GM20431 (cell line): ENCODE results near the gene EHMT2.
"Not testable (repeated sequence)": the region's sequence is repeated elsewhere in the genome, so short reads cannot be mapped to it uniquely, and the experiment has no call there.

Experiments used
- in situ Hi-C: fragments of 300-500 bp; cut with MseI, MboI; formaldehyde crosslinking; loops from one replicate; pipeline ENCODE4 v1.15.0; 2020; ENCODE audit warnings: low sequenced_read_pairs; ENCODE audit not compliant: unreplicated experiment

Gene EHMT2

DNA sequence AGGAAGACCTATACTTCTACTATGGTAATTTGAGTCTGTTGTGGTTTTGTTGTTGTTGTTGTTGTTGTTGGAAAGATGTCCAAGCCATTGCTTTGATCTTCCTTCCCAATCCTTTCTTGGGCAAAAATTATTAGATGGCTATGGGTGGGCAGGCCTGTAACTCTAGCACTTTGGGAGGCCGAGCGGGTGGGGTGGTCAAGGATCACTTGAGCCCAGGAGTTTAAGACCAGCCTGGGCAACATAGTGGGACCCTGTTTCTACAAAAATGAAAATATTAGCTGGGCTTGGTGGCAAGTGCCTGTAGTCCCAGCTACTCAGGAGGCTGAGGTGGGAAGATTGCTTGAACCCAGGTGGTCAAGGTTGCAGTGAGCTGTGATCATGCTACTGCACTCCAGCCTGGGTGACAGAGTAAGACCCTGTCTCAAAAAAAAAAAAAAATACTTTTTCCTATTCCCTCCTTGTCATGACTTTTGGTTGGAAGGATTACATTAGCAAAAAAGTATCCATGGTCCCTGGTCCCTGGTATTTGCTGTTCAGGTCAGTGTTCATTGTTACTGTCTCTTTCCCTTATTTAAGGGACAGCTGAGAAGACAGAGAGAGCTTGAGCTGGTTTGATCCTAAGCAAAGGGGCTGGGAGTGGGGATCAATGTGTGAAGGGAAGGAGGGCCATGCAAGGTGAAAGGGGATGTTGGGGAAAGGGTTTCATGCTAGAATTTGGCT, 46.6 kb downstream of the EHMT2 start:
- in situ Hi-C loops = no loop called here

DNA sequence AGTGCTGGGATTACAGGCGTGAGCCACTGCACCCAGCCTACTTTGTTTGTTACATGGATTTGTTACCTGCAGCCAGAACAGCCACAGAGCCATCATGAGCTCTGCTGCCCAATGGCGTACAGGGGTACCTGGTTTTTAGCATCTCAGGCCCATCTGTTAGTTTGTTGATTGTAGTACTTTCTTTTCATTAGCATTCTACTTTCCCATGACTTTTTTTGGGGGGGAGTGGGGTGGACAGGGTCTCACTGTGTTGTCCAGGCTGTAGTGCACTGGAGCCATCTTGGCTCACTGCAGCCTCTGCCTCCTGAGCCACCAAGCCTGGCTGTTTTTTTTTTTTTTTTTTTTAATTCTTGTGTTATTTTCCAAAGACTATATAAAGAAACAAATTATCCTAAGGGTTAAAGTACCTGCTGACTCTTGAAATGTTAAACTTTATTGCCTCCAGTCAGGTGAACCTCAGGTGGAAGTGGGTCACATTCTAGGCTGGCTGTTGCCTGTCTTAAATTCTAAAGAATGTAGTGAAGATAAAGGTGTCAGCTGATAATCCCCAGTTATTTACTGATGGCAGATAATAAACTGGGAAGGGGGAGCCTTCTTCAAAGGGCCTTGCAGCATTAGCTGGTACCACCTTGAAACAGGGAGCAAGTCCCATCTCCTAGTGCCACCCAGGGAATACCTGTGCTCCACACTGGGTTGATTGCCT, 50.1 kb downstream of the EHMT2 start:
- in situ Hi-C loops = no loop called here

DNA sequence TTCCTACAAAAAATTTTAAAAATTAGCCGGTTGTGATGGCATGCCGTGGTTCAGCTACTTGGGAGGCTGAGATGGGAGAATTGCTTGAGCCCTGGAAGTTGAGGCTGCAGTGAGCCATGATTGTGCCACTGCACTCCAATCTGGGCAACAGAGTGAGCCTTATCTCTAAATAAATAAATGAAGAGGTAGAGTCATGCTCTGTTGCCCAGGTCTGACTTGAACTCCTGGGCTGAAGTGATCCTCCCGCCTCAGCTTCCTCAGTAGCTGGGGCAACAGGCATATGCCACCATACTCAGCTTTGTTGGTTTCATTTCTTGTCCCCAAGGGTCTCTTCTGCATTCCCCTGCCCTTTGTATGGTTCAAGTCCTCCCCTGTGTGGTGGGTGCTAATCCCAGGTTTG, 53.0 kb downstream of the EHMT2 start:
- in situ Hi-C loops = no loop called here

DNA sequence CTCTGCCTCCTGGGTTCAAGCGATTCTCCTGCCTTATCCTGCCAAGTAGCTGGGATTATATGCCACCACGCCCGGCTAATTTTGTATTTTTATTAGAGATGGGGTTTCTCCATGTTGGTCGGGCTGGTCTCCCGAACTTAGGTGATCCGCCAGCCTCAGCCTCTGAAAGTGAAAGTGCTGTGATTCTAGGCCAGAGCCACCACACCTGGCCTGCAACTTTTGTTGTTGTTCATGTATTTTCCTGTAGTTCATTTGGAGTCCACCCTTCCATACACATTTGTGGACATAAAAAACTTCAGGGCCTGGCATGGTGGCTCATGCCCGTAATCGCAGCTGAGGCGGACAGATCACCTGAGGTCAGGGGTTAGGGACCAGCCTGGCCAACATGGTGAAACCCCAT, 55.4 kb downstream of the EHMT2 start:
- in situ Hi-C loops = no loop called here

DNA sequence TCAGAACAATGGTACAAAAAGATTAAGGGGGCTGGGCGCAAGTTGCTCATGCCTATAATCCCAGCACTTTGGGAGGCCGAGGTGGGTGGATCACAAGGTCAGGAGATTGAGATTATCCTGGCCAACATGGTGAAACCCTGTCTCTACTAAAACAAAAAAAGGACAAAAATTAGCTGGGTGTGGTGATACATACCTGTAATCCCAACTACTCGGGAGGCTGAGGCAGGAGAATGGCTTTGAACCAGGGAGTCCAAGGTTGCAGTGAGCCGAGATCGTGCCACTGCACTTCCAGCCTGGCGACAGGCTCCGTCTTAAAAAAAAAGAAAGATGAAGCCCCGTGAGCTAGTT, 57.7 kb downstream of the EHMT2 start:
- in situ Hi-C loops = not testable (repeated sequence)

DNA sequence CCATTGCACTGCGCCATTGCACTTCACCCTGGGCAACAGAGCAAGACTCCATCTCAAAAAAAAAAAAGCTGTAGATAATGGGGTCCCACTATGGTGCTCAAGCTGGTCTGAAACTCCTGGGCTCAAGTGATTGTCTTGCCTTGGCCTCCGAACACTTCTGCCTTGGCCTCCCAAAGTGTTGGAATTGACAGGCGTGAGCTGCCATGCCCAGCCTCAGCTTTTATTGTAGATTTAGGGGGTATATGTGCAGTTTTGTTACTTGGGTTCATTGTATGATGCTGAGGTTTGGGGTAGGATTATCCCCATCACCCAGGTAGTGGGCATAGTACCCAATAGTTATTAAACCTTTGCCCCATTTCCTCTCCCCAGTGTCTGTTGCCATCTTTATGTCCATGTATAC, 58.5 kb downstream of the EHMT2 start:
- in situ Hi-C loops = no loop called here

DNA sequence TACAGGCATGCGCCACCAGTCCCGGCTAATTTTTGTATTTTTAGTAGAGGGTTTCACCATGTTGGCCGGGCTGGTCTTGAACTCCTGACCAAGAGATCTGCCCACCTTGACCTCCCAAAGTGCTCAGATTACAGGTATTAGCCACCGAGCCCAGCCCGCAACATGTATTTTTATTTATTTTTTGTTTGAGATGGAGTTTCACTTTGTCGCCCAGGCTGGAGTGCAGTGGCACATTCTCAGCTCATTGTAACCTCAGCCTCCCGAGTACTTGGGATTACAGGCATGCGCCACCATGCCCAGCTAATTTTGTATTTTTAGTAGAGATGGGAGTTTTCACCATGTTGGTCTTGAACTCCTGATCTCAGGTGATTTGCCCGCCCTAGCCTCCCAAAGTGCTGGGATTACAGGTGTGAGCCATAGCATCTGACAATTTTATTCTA, 59.4 kb downstream of the EHMT2 start:
- in situ Hi-C loops = not testable (repeated sequence)

DNA sequence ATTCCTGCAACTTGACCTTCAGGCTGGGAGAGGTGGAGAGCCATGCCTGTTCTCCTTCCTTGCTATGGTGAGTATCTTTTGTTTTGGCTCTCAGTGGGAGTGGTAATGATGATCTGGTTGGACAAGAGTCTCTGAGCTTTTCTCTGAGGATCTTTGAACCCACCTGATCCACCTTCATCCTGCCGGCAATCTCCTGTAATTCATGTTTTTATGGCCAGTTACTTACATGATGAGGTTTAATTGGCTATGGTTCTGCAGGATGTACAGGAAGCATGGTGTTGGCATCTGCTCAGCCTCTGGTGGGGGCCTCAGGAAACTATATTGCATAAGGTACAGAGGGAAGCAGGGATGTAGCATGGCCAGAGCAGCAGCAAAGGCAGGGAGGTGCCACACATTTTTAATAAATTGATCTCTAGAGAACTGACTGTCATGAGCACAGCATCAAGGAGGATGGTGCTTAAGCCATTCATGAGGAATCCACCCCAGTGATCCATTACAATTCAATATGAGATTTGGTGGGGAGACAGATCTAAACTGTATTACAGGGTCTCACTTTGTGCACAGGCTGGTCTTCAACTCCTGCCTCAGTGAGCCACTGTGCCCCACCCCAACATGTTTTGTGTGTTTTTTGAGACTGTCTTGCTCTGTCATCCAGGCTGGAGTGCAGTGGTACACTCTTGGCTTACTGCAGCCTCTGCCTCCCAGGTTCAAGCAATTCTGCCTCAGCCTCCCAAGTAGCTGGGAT, 60.0 kb downstream of the EHMT2 start:
- in situ Hi-C loops = no loop called here

DNA sequence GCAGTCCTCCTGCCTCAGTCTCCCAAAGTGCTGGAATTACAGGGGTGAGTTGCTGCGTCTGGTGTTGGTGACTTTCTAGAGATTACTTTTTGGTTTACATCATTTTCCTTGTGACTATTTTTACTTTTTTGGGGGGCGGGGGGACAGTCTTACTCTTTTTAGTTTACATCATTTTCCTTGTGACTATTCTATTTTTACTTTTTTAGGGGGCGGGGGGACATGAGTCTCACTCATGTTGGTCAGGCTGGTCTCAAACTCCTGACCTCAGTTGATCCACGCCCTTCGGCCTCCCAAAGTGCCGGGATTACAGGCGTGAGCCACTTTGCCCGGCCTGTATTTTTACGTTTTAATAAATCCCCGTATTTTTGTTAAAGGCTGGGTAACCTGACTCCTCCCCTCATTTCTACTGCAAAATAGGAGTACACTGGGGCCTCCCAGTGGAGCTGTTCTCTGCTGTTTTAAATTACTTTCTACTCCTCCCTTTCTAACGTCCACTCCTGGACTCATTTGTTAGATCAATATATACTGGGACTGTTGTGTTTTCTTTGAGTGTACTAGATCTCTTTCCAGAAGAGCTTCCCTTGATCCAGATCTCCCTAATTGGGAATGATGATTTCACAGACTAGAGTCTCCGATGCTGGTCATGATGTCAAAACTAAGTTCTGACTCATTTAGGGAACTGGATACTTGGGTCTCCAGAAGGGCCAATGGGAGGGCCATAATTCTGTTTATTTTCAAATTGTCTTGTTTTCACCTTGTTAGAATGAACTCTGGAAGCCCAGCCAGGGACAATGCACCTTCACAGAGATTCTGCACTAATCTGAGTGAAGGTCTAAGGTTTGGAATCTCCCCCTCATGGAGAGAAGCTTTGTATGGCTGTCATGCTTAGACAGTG, 60.8 kb downstream of the EHMT2 start:
- in situ Hi-C loops = no loop called here

DNA sequence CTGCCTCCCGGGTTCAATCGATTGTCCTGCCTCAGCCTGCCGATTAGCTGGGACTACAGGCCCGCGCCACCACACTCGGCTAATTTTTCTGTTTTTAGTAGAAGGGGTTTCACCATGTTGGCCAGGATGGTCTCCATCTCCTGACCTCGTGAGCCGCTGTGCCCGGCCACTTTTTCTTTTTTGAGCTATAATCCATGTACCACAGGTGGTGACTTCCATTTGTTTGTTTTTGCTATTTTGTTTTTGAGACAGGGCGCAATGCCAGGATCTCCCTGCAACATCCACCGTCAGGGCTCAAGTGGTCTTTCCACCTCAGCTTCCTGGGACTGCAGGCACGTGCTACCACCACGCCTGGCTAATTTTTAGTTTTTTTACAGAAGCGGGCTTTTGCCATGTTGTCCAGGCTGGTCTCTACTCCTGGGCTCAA, 61.4 kb downstream of the EHMT2 start:
- in situ Hi-C loops = no loop called here

DNA sequence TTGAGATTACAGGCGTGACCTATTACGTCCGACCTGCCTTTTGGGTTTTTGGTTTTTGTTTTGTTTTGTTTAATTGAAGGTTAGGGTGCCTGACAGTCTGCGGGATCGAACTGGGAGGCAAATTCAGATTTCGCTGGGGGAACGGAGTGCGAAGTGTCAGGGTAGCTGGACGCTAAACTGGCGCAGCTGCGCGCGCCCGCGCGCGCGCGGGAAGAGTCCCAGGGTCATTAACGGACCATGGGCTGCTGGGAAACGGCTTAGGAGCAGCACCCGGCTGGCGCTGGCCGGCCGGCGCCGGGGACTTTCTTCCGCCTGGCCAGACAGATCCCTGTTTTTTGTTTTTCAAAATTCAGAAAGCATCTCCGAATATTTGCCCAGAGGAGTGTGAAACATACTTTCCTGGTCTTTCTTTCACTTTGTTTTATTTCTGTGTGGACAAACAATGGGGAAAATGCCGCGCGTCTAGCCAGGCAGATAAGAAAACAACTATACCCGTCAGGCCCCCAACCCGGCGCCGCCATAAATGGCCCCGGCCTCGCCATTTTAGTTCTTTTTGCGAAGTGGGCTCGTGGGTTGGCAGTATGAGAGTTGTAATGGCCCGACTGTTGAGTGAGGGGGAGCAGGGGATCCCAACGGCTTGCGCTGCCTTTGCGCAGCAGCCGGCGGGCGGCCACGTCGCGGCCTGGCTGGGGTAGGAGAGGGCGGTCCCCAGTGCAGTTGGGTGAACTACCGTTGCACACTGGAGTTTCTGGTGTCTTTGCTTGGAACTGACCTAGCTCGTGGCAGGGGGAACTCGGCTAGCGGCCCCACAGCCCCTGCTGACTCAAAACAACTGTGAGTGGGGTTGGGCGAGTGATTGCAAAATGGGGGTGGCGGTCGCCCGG, 62.9 kb downstream of the EHMT2 start:
- in situ Hi-C loops = no loop called here

DNA sequence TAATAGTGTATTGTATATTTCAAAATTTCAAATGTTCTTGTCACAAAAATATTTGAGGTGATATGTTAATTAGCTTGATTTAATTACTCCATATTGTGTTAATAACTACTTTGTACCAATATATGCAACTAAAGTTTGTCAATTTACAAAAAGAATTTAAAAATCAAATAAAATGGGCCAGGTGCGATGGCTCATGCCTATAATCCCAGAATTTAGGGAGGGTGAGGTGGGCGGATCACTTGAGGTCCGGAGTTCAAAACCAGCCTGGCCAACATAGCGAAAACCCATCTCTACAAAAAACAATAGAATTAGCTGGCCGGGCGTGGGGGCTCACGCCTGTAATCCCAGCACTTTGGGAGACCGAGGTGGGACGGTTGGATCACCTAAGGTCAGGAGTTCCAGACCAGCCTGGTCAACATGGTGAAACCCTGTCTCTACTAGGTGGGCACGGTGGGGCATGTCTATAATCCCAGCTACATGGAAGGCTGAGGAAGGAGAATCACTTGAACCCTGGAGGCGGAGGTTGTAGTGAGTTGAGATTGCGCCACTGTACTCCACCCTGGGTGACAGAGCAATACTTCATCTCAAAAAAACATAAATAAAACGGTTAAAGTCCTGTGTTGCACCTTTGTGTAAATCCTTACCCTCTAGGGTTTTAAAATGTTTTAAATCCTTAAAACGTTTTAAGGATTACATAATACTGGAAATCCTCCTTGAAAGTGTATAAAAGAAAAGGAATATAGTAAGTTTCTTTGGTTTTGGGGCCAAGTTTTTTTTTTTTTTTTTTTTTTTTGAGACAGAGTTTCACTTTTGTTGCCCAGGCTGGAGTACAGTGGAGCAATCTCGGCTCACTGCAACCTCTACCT, 65.9 kb downstream of the EHMT2 start:
- in situ Hi-C loops = no loop called here

DNA sequence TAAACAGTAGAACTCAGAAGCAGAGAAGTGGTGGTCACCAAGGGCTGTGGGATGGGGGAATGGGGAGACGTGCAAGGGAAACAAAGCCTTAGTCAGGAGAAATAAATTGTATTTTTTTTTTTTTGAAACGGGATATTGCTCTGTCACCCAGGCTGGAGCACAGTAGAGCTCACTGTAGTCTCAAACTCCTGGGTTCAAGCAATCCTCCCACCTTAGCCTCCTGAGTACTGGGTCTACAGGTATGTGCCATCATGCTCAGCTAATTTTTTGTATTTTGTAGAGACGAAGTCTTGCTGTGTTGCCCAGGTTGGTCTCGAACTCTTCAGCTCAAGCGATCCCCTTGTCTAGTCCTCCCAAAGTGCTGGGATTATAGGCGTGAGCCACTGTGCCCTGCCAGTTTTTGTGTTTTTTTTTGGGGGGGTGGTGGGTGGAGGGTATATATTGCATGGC, 66.6 kb downstream of the EHMT2 start:
- in situ Hi-C loops = no loop called here
